A549 (cell line): Measurements from ENCODE around the gene EFNB2.

ENCODE experiments used
- CBX8 ChIP-seq: fragments of 200-600 bp; sonication (generic); IDR thresholded peaks from 2 replicates; pipeline ENCODE4 v1.6.1; 2016
- EP300 ChIP-seq, 2 experiments: fragments of >200 bp; sonication (Bioruptor Twin); formaldehyde crosslinking; IDR thresholded peaks; 2 replicates in 1 of 2; 3 replicates in 1 of 2; pipeline ENCODE4 v1.6.1; 2016 to 2017
- POLR2A ChIP-seq: IDR thresholded peaks from 2 replicates; pipeline ENCODE4 v1.6.1; 2012; ENCODE audit warnings: mild to moderate bottlenecking, low read length
- RAD21 ChIP-seq, 2 experiments: fragments of >200 bp in 1 of 2; sonication (Bioruptor Twin) in 1 of 2; formaldehyde crosslinking in 1 of 2; IDR thresholded peaks in 1 of 2; conservative IDR thresholded peaks in 1 of 2; 2 replicates in 1 of 2; 3 replicates in 1 of 2; pipeline ENCODE4 v1.6.1; 2012 to 2018; ENCODE audit warnings: inconsistent platforms in 1 of 2
- RCOR1 ChIP-seq: fragments of 150-350 bp; IDR thresholded peaks from 2 replicates; pipeline ENCODE4 v1.6.1; 2014; ENCODE audit warnings: antibody characterized with exemption, low read length, low read depth
- SMC3 ChIP-seq: fragments of >200 bp; sonication (Bioruptor Twin); formaldehyde crosslinking; IDR thresholded peaks from 3 replicates; pipeline ENCODE4 v1.6.1; 2018; ENCODE audit warnings: inconsistent platforms
- TF ChIP-seq, protein P1 (sequence below): fragments of >200 bp; sonication (Bioruptor Twin); formaldehyde crosslinking; IDR thresholded peaks from 3 replicates; pipeline ENCODE4 v1.5.1; 2016

DNA sequence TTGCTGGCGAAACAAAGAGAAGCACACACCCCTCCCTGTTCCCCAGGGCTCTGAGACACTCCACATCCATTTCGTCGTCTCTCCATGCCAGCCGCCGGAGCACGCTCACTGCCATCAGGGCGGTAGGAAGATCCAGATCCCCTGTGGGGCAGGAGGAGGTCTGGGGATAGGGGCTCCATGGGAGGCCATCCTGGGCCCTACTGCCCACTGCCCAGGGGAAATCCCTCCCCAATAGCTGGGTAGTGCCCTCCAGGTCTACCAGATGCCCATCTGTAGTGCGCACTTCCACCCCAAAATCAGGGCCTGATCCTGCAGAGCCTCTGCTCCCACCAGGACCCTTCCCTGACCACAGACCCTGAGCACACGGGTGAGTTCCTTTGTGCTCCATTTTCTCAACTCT, 80.3 kb downstream of the EFNB2 start:
- TF ChIP-seq, protein P1, sequence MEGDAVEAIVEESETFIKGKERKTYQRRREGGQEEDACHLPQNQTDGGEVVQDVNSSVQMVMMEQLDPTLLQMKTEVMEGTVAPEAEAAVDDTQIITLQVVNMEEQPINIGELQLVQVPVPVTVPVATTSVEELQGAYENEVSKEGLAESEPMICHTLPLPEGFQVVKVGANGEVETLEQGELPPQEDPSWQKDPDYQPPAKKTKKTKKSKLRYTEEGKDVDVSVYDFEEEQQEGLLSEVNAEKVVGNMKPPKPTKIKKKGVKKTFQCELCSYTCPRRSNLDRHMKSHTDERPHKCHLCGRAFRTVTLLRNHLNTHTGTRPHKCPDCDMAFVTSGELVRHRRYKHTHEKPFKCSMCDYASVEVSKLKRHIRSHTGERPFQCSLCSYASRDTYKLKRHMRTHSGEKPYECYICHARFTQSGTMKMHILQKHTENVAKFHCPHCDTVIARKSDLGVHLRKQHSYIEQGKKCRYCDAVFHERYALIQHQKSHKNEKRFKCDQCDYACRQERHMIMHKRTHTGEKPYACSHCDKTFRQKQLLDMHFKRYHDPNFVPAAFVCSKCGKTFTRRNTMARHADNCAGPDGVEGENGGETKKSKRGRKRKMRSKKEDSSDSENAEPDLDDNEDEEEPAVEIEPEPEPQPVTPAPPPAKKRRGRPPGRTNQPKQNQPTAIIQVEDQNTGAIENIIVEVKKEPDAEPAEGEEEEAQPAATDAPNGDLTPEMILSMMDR = no peak
- TF ChIP-seq RAD21 (conservative IDR thresholded peaks at IDR 0.05 in 1 of 2, IDR thresholded peaks at IDR 0.05 in 1 of 2) = no peak
- no peak for TF ChIP-seq CBX8
- TF ChIP-seq SMC3 = no peak
- TF ChIP-seq EP300 (IDR thresholded peaks at IDR 0.05) = no peak
- no peak for TF ChIP-seq RCOR1
- no peak for TF ChIP-seq POLR2A
